Mammary epithelial cell (primary cell): ENCODE results near the gene TECPR2.

Experiments used
- CTCF ChIP-seq, 2 donors: IDR thresholded peaks in 1 of 2; conservative IDR thresholded peaks in 1 of 2; 2 replicates each; pipeline ENCODE4 v1.5.1; 2011 to 2012; ENCODE audit warnings: inconsistent platforms in 2 of 2, low read length in 2 of 2, mild to moderate bottlenecking in 2 of 2, control low read depth in 1 of 2, low read depth in 1 of 2; ENCODE audit not compliant: insufficient read depth in 1 of 2; ENCODE audit errors: extremely low read depth in 1 of 2
- EZH2 ChIP-seq: IDR thresholded peaks from 2 replicates; pipeline ENCODE4 v1.6.1; 2012; ENCODE audit warnings: low read length, inconsistent platforms, borderline replicate concordance

- TF ChIP-seq CTCF (conservative IDR thresholded peaks at IDR 0.05 in 1 of 2, IDR thresholded peaks at IDR 0.05 in 1 of 2; ENCODE audit: extremely low read depth in 1 of 2, insufficient read depth in 1 of 2, low read depth in 1 of 2, low read length in 2 of 2) (no peak), EZH2 (no peak)
Observed at GRCh38 chr14:102419716-102420115, 57.0 kb downstream of the TECPR2 start.
